WTC11 (cell line): ENCODE data around the gene OSBP2. TPM values are rescaled to one million over a fixed set of nuclear protein-coding genes. Genes with fewer than 3 reads are reported as not detected.

Experiments
- ATAC-seq: fragments of 200-7000 bp; cut with Tn5 transposase; 2 replicates; pipeline ENCODE4 v1.10.0; 2021; ENCODE audit warnings: mild to moderate bottlenecking, moderate library complexity
- CTCF ChIA-PET: fragments of 300-600 bp; sonication (Branson Sonifier 250); formaldehyde crosslinking; loops from one replicate; lab custom pipeline; 2021; ENCODE audit warnings: antibody characterized with exemption; lab: Charles Lee
- POLR2A ChIA-PET: fragments of 350-600 bp; sonication (Branson Sonifier 250); formaldehyde crosslinking; loops from one replicate; lab custom pipeline; 2021; ENCODE audit warnings: antibody characterized with exemption; lab: Charles Lee
- DNase-seq: peaks from one replicate; pipeline ENCODE4 v3.0.0; 2021; ENCODE audit warnings: low spot score
- H3K27ac Mint-ChIP-seq: 2 replicates; pipeline ENCODE4 v1.8.0; 2021; ENCODE audit warnings: mixed read lengths
- H3K27me3 Mint-ChIP-seq: 2 replicates; pipeline ENCODE4 v1.8.0; 2021; ENCODE audit warnings: low read depth, mild to moderate bottlenecking, moderate library complexity, mixed read lengths
- H3K36me3 Mint-ChIP-seq: 2 replicates; pipeline ENCODE4 v1.8.0; 2021; ENCODE audit warnings: mixed read lengths
- H3K4me1 Mint-ChIP-seq: 2 replicates; pipeline ENCODE4 v1.8.0; 2022; ENCODE audit warnings: mixed read lengths
- H3K4me3 Mint-ChIP-seq: 2 replicates; pipeline ENCODE4 v1.8.0; 2021; ENCODE audit warnings: mild to moderate bottlenecking, moderate library complexity, mixed read lengths
- H3K9me3 Mint-ChIP-seq: 2 replicates; pipeline ENCODE4 v1.8.0; 2021; ENCODE audit warnings: mixed read lengths
- ARID4B ChIP-seq: sonication (generic); formaldehyde crosslinking; IDR thresholded peaks from 2 replicates; pipeline ENCODE4 v1.8.0; 2023; ENCODE audit warnings: missing genetic modification reagents, mild to moderate bottlenecking, borderline replicate concordance
- ATF3 ChIP-seq: sonication (generic); formaldehyde crosslinking; conservative IDR thresholded peaks from 2 replicates; pipeline ENCODE4 v1.8.1; 2022; ENCODE audit warnings: mild to moderate bottlenecking, missing genetic modification reagents
- CREB1 ChIP-seq: sonication (generic); formaldehyde crosslinking; IDR thresholded peaks from 2 replicates; pipeline ENCODE4 v1.8.0; 2023; ENCODE audit warnings: mild to moderate bottlenecking, missing genetic modification reagents
- CREM ChIP-seq: sonication (generic); formaldehyde crosslinking; IDR thresholded peaks from 2 replicates; pipeline ENCODE4 v1.8.1; 2022; ENCODE audit warnings: mild to moderate bottlenecking, missing genetic modification reagents, moderate library complexity
- GTF2I ChIP-seq: fragments of 250-450 bp; sonication (Bioruptor Pico); conservative IDR thresholded peaks from 2 replicates; pipeline ENCODE4 v1.4.0; 2021; ENCODE audit warnings: mild to moderate bottlenecking
- HMGA2 ChIP-seq: fragments of 250-450 bp; sonication (Bioruptor Pico); IDR thresholded peaks from 2 replicates; pipeline ENCODE4 v1.4.0; 2021; ENCODE audit warnings: mild to moderate bottlenecking, moderate library complexity
- IRF1 ChIP-seq: sonication (generic); formaldehyde crosslinking; IDR thresholded peaks from 2 replicates; pipeline ENCODE4 v1.8.0; 2023; ENCODE audit warnings: missing genetic modification reagents
- MAX ChIP-seq: sonication (generic); formaldehyde crosslinking; IDR thresholded peaks from 2 replicates; pipeline ENCODE4 v1.8.0; 2022; ENCODE audit warnings: mild to moderate bottlenecking, missing genetic modification reagents
- MYBL2 ChIP-seq: sonication (generic); formaldehyde crosslinking; IDR thresholded peaks from 2 replicates; pipeline ENCODE4 v1.8.1; 2023; ENCODE audit warnings: mild to moderate bottlenecking, moderate library complexity, missing genetic modification reagents
- NFATC4 ChIP-seq: fragments of 250-450 bp; sonication (Bioruptor Pico); IDR thresholded peaks from 2 replicates; pipeline ENCODE4 v1.9.0; 2021; ENCODE audit warnings: mild to moderate bottlenecking
- NFYB ChIP-seq: sonication (generic); formaldehyde crosslinking; conservative IDR thresholded peaks from 2 replicates; pipeline ENCODE4 v1.8.0; 2022; ENCODE audit warnings: low read depth, missing genetic modification reagents
- NR1H2 ChIP-seq: sonication (generic); formaldehyde crosslinking; IDR thresholded peaks from 2 replicates; pipeline ENCODE4 v1.9.0; 2021; ENCODE audit warnings: mild to moderate bottlenecking, moderate library complexity, missing genetic modification reagents
- SMAD4 ChIP-seq: sonication (generic); formaldehyde crosslinking; IDR thresholded peaks from 2 replicates; pipeline ENCODE4 v1.8.0; 2022; ENCODE audit warnings: mild to moderate bottlenecking, missing genetic modification reagents
- ZBTB21 ChIP-seq: sonication (generic); formaldehyde crosslinking; IDR thresholded peaks from 2 replicates; pipeline ENCODE4 v1.8.1; 2023; ENCODE audit warnings: mild to moderate bottlenecking, missing genetic modification reagents, borderline replicate concordance
- ZMAT4 ChIP-seq: fragments of 250-450 bp; sonication (Bioruptor Pico); IDR thresholded peaks from 2 replicates; pipeline ENCODE4 v1.9.0; 2021; ENCODE audit warnings: mild to moderate bottlenecking
- ZSCAN18 ChIP-seq: fragments of 250-450 bp; sonication (Bioruptor Pico); IDR thresholded peaks from 2 replicates; pipeline ENCODE4 v2.1.2; 2022; ENCODE audit warnings: mild to moderate bottlenecking, moderate library complexity
- total RNA-seq: library from RNA; stranded (reverse); gene quantifications from 3 replicates; pipeline ENCODE4 v1.2.3, GENCODE V29; 2021
- TF ChIP-seq, protein P1 (sequence below): fragments of 250-450 bp; sonication (Bioruptor Pico); IDR thresholded peaks from 2 replicates; pipeline ENCODE4 v1.9.0; 2021; ENCODE audit warnings: mild to moderate bottlenecking, borderline replicate concordance
- TF ChIP-seq, protein P2 (sequence below): sonication (generic); formaldehyde crosslinking; IDR thresholded peaks from 2 replicates; pipeline ENCODE4 v1.8.0; 2022; ENCODE audit warnings: missing genetic modification reagents
- TF ChIP-seq, protein P3 (sequence below): sonication (generic); formaldehyde crosslinking; IDR thresholded peaks from 2 replicates; pipeline ENCODE4 v1.8.0; 2022; ENCODE audit warnings: mild to moderate bottlenecking, missing genetic modification reagents

The OSBP2 gene
- total RNA-seq, 1 experiment from 2014 or later, result 4.1 TPM

DNA sequence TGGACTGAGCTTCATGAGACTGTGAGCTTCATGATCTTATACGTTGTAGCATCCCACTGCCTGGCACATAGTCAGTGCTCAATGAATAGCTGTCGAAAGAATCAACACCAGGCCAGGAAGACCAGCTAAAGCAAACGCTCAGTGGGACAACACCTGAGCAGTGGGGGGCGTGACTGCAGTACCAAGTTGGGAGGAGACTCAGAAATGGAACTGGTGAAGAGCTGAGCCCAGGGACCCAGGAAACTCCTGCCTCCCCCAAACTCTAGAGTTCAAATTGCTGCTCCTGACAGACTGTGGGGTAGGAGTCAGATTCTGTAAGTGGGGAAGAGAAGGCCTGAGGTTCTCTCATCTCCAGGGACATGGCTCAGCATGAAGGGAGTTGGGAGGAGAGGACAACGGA, 214.6 kb downstream of the OSBP2 start (continued):
- TF ChIP-seq ZMAT4 (CRISPR knock-in tag) (no peak), ATF3 (CRISPR knock-in tag) (no peak), IRF1 (CRISPR knock-in tag) (no peak), ZSCAN18 (no peak), NFYB (no peak), MYBL2 (CRISPR knock-in tag) (no peak)
- TF ChIP-seq, protein P1, sequence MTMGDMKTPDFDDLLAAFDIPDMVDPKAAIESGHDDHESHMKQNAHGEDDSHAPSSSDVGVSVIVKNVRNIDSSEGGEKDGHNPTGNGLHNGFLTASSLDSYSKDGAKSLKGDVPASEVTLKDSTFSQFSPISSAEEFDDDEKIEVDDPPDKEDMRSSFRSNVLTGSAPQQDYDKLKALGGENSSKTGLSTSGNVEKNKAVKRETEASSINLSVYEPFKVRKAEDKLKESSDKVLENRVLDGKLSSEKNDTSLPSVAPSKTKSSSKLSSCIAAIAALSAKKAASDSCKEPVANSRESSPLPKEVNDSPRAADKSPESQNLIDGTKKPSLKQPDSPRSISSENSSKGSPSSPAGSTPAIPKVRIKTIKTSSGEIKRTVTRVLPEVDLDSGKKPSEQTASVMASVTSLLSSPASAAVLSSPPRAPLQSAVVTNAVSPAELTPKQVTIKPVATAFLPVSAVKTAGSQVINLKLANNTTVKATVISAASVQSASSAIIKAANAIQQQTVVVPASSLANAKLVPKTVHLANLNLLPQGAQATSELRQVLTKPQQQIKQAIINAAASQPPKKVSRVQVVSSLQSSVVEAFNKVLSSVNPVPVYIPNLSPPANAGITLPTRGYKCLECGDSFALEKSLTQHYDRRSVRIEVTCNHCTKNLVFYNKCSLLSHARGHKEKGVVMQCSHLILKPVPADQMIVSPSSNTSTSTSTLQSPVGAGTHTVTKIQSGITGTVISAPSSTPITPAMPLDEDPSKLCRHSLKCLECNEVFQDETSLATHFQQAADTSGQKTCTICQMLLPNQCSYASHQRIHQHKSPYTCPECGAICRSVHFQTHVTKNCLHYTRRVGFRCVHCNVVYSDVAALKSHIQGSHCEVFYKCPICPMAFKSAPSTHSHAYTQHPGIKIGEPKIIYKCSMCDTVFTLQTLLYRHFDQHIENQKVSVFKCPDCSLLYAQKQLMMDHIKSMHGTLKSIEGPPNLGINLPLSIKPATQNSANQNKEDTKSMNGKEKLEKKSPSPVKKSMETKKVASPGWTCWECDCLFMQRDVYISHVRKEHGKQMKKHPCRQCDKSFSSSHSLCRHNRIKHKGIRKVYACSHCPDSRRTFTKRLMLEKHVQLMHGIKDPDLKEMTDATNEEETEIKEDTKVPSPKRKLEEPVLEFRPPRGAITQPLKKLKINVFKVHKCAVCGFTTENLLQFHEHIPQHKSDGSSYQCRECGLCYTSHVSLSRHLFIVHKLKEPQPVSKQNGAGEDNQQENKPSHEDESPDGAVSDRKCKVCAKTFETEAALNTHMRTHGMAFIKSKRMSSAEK (CRISPR knock-in tag), result no peak
- TF ChIP-seq, protein P2, sequence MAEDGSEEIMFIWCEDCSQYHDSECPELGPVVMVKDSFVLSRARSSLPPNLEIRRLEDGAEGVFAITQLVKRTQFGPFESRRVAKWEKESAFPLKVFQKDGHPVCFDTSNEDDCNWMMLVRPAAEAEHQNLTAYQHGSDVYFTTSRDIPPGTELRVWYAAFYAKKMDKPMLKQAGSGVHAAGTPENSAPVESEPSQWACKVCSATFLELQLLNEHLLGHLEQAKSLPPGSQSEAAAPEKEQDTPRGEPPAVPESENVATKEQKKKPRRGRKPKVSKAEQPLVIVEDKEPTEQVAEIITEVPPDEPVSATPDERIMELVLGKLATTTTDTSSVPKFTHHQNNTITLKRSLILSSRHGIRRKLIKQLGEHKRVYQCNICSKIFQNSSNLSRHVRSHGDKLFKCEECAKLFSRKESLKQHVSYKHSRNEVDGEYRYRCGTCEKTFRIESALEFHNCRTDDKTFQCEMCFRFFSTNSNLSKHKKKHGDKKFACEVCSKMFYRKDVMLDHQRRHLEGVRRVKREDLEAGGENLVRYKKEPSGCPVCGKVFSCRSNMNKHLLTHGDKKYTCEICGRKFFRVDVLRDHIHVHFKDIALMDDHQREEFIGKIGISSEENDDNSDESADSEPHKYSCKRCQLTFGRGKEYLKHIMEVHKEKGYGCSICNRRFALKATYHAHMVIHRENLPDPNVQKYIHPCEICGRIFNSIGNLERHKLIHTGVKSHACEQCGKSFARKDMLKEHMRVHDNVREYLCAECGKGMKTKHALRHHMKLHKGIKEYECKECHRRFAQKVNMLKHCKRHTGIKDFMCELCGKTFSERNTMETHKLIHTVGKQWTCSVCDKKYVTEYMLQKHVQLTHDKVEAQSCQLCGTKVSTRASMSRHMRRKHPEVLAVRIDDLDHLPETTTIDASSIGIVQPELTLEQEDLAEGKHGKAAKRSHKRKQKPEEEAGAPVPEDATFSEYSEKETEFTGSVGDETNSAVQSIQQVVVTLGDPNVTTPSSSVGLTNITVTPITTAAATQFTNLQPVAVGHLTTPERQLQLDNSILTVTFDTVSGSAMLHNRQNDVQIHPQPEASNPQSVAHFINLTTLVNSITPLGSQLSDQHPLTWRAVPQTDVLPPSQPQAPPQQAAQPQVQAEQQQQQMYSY (CRISPR knock-in tag), result no peak

GRCh38 chr22:30910358-30910757, 215.7 kb downstream of the OSBP2 start:
- Mint-ChIP-seq H3K27ac (no peak overlapping the region), H3K27me3 (no peaks in the 10 kb centered on the region), H3K4me3 (no peak overlapping the region), H3K36me3 (peaks cover 9% of the 10 kb centered on the region), H3K9me3 (peaks cover under 1% of the 10 kb centered on the region), H3K4me1 (no peaks in the 10 kb centered on the region)
- no peak for ATAC-seq
- DNase-seq, result no peak
- POLR2A ChIA-PET, result no interaction called here
- CTCF ChIA-PET, result no interaction called here
- TF ChIP-seq, protein P3, sequence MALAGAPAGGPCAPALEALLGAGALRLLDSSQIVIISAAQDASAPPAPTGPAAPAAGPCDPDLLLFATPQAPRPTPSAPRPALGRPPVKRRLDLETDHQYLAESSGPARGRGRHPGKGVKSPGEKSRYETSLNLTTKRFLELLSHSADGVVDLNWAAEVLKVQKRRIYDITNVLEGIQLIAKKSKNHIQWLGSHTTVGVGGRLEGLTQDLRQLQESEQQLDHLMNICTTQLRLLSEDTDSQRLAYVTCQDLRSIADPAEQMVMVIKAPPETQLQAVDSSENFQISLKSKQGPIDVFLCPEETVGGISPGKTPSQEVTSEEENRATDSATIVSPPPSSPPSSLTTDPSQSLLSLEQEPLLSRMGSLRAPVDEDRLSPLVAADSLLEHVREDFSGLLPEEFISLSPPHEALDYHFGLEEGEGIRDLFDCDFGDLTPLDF, result no peak
- TF ChIP-seq CREM, result no peak
- TF ChIP-seq GTF2I (CRISPR knock-in tag), result no peak
- TF ChIP-seq SMAD4 (CRISPR knock-in tag), result no peak
- no peak for TF ChIP-seq ZBTB21 (CRISPR knock-in tag)
- TF ChIP-seq CREB1 (CRISPR knock-in tag), result no peak
- TF ChIP-seq NFATC4 (CRISPR knock-in tag), result no peak
- no peak for TF ChIP-seq MAX (CRISPR knock-in tag)
- TF ChIP-seq NR1H2 (CRISPR knock-in tag), result no peak
- TF ChIP-seq ARID4B (CRISPR knock-in tag), result no peak
- TF ChIP-seq HMGA2 (CRISPR knock-in tag), result no peak
